NB4 (cell line): ENCODE data around the gene STKLD1.

Experiments used
- MYC ChIP-seq: IDR thresholded peaks from 2 replicates; pipeline ENCODE4 v1.6.1; 2011; ENCODE audit warnings: low read depth, low read length
- POLR2A ChIP-seq: IDR thresholded peaks from 2 replicates; pipeline ENCODE4 v1.6.1; 2011; ENCODE audit warnings: mild to moderate bottlenecking; ENCODE audit not compliant: insufficient read length; ENCODE audit errors: extremely low read depth
- TF ChIP-seq, protein P1 (sequence below): IDR thresholded peaks from one replicate; pipeline ENCODE4 v1.5.1; 2012; ENCODE audit warnings: low read depth, low read length
- TF ChIP-seq, protein P2 (sequence below): IDR thresholded peaks from 2 replicates; pipeline ENCODE4 v1.6.1; 2011; ENCODE audit warnings: low read depth, low read length

DNA sequence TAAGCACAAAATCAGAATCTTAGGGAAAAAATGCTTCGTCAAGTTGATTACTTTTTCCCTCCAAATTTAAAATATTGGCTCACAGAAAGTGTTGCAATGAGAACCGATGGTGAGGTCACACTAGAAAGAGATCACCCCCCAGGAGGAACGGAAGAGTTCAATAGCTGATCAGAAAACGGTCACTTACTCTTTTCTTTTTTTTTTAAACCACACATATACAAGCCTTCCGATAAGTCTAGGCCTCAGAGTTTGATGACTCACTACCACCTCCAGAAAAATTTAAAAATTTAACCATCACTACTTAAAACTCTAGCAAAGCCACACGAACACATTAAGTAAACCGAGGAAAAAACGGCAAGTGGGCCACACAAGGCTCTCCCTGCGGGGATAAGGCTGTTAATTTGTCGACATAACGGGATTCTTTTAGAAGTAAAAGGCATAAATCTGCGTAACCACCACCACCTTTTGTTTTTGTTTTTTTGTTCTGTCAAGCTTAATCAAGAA lies 1.5 kb upstream of the STKLD1 start:
- TF ChIP-seq, protein P1, sequence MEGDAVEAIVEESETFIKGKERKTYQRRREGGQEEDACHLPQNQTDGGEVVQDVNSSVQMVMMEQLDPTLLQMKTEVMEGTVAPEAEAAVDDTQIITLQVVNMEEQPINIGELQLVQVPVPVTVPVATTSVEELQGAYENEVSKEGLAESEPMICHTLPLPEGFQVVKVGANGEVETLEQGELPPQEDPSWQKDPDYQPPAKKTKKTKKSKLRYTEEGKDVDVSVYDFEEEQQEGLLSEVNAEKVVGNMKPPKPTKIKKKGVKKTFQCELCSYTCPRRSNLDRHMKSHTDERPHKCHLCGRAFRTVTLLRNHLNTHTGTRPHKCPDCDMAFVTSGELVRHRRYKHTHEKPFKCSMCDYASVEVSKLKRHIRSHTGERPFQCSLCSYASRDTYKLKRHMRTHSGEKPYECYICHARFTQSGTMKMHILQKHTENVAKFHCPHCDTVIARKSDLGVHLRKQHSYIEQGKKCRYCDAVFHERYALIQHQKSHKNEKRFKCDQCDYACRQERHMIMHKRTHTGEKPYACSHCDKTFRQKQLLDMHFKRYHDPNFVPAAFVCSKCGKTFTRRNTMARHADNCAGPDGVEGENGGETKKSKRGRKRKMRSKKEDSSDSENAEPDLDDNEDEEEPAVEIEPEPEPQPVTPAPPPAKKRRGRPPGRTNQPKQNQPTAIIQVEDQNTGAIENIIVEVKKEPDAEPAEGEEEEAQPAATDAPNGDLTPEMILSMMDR: no peak
- TF ChIP-seq POLR2A (no peak), MYC (no peak)
- TF ChIP-seq, protein P2, sequence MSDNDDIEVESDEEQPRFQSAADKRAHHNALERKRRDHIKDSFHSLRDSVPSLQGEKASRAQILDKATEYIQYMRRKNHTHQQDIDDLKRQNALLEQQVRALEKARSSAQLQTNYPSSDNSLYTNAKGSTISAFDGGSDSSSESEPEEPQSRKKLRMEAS: no peak
